HuH-7.5 (cell line): ENCODE data around the gene SRC.

Source experiments
- DNase-seq: peaks from one replicate; pipeline ENCODE4 v3.0.0; 2011; ENCODE audit warnings: low spot score

Gene SRC

DNA sequence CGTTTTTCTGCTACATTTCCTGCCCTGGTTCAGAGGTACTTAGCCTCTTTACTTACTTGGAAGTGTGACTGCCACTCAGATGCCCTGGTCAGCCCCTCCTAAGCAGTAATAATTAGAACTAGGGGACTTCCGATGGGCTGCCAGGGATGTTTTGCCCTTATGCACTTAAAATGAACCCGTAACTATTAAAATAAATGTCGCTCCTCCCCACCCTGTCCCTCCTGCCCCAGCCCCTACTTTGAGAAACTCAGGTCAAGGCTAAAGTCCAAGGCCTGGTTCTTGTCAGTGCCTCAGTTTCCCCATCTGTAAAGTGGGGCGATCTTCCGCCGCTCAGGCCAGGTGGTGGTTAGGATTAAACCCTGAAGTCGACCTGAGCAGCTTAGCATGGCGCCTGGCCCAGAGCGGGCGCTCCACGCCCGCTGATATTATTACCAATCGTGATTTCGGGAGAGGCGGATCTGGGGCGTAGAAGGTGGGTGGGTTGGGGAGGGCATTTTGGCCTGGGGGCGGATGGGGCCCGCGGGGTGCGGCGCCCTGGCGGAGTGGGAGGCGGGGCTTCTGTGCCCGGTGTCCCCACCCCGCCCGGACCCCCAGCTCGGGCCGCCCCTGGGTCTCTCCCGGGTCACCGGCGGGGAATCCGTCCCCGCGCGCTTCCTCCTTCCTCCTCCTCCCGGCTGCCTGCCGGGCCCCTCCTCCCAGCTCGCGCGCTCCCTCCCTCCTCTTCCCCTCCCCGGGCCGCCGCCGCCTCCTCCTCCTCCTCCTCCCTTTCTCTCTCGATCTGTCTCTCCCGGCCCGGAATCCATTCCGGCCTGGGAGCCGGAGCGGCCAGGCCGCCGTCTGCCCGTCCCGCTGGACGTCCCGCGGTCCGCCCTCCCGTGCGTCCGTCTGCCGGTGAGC is at the start of gene SRC:
SRC (plus strand) TSS at position 802 of the 897 bp plus-strand sequence. CDS start 38,014 bp downstream, outside the sequence.
- peak; percentile 77 for DNase-seq

DNA sequence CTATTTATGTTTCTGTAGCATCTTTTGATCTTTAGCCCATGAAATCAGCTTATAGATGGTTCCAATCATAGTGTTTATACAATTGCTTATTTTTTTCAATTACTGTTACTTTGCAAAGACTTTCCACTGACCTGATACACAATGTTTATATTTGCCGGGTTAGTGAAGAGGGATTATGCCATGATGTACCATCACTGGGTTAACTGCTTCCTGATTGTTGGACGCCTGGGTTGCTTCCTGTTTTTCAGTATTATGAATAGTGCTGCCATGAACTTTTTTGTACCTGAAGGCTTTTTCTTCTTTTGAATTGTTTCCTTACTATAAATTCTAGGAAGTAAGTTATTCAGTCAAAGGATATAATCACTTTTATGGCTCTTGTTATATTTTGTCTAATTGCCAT is 49.6 kb upstream of the SRC start:
- no peak for DNase-seq

DNA sequence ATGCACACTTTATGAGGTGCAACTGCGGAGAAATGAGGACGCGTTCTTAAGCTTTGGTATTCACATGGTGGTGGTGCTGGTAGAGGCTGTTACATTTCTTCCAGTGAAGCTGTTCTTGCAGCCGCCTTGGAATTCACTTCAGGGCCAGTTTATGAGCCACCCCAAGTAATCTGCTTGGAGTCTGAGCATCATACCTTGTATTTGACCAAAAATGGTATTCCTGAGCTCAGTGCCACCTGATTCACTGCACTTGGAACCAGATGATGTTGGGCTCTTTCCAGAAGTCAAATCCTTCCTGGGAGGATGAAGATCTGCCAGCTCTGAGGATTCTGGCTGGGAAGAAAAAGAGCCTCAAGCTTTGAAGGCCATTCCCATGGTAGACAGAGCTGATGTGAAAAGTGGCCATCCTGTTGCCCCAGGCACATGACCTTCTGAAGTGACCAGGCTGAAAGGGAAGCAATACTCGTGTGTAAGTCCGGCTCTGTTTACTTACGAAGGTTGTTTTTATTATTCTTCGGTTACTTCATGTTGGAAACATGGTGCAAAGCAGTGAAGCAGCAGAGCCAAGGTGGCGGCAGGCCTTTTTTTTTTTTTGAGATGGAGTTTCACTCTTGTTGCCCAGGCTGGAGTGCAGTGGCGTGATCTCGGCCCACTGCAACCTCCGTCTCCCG is 48.7 kb upstream of the SRC start:
- DNase-seq, result no peak

DNA sequence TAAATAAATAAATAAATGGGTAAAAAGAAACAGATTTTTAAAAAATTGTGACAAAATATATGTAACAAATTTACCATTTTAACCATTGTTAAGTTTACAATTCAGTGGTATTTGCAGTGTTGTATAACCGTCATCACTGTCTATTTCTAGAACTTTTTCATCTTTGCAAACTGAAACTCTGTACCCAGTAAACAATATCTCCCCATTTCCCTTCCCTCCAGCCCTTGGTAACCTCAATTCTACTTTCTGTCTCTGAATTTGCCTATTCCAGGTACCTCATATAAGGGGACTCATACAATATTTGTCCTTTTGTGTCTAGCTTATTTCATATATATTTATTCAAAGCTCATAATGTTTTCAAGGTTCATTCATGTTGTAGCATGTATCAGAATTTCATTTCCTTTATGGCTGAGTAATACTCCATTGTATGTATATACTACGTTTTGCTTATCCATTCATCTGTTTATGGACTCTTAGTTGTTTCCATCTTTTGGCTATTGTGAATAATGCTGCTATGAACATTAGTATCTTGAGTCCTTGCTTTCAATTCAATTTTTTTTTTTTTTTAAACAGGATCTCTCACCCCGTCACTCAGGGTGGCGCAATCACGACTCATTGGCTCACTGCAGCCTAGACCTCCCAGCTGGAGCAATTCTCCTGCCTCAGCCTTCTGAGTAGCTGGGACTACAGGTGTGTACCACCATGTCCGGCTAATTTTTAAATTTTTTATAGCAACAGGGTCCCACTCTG is 47.6 kb upstream of the SRC start:
- no peak for DNase-seq

DNA sequence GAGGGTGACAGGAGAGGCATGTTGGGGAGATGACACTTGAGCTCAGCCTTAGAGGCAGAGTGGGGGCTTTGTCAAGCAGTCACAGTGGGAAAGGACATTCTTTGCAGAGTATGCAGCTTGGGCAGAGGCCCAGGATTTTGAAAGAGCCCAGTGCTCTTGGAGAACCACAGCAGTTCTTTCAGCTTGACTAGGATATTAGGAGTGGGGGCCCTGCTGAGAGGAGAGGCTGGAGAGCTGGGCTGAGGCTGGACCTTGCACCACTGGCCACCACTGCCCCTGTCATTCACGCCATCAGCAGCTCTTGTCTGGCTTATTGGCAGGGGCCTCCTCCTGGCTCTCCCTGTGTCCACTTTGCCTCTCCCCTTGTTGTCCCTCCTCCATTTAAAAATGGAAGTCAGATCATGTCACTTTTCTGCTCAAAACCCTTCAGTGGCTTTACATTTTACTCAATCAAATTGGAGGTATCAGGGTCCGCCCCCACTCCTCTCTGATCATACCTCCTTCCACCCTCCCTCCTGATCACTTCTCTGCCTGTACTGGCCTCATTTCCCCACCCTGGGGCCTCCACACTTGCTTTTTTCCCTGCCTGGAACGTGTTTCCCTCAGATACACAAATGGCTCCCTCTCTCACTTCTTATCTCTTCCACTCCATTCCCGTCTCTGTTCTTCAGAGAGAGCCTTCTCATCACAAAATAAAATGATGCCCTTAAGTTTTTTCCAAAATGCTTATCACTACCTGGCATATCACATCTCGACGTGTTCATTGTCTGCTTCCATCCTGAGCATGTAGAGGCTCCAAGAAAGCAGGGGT is 46.0 kb upstream of the SRC start:
- DNase-seq, result no peak

DNA sequence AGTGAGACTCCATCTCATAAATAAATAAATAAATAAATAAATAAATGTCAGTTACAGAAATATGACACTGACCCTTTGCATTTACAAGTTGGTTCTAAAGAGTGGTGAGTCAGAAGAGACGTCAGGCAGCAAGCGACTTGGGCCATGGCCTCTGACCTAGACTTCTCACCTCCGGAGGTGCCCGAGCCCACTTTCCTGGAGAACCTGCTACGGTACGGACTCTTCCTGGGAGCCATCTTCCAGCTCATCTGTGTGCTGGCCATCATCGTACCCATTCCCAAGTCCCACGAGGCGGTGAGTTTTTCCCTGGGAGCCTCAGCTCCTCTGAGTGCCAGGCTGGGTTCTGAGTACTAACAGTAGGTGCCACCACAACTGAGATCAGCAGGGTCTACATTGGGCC is 44.8 kb upstream of the SRC start:
- DNase-seq, result no peak

DNA sequence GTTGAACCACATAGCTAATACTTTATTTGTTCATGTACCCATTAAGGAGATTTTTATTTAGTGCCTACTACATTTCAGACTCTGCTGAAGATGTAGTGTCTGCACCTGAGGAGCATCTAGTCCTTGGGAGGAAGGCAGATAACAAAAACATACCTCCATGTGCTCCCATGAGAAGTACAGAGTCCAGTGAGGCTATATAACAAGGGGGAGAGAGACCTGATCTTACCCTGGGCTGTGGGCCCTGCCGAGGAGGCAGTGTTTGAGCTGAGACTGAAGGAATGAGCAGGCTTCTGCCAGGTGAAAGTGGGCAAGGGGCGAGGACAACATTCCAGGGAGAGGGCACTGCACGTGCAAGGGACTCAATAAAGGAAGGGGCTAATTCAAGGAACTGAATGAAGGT is 44.4 kb upstream of the SRC start:
- no peak for DNase-seq

DNA sequence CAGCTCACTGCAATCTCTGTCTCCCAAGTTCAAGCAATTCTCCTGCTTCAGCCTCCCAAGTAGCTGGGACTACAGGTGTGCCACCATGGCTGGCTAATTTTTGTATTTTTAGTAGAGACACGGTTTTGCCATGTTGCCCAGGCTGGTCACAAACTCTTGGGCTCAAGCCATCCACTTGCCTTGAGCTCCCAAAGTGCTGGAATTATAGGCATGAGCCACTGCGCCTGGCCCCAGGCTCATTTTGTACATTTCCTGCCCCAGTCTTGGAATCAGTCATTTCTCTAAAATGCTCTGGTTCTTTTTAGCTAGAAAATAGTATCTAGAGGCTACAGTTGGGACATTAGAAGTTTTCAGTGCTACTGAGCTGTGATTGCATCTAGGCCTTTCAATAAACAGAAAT is 43.0 kb upstream of the SRC start:
- no peak for DNase-seq

DNA sequence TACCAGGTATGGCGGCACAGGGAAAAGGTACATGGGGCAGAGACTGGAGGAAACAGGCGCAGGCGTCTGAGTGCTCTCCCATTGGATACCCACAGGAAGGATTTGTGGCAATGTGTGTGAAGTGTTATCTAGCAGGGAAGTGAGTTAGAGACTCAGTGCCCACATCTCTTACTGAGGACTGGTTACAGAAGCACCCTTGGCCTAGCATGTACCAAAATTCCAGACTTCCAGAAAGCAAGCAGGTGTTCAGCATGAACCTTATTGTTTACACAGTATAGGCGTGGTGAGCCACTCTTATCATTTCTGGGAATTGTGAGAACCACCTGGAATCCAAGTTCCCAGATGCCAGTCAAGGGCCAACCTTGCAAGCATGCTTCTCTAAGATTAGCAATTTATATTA is 42.3 kb upstream of the SRC start:
- DNase-seq, result no peak

DNA sequence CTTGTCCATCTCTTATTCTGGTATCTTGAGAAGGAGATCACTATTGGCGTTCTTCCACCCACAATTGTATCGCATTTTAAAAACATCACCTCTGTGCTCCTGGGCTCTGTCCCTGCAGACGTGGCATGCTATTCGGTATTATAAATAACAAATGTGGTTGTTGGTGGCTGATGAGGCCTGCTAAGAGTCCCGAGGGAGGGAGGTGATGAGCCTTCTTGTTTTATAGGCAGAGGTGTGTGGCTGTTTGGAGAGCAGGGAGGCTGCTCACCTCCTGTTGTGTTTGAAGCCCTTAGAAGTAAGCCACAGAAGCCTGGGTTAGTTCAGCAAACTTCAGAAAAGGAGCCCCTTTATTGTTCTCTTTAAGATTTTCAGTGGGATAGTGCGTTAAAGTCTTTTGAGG is 40.9 kb upstream of the SRC start:
- no peak for DNase-seq

DNA sequence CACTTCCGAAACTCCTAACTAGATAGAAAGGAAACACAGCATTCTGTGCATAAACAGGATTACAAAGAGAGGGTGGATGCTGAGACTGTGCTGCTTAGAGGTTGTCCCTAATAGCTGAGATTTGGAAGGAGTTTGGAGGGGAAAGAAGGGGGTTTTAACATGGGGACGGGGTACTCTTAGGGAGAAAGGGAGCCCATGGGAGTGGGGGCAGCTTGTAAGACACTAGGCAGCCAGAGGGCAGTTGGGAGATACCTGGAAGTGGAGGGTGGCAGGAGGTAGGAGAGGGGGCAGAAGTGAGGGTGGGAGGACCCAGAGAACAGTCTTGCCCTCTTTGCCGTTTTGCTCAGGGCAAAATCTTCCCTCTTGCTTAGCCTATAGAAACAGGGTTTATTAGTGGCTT is 40.1 kb upstream of the SRC start:
- no peak for DNase-seq

DNA sequence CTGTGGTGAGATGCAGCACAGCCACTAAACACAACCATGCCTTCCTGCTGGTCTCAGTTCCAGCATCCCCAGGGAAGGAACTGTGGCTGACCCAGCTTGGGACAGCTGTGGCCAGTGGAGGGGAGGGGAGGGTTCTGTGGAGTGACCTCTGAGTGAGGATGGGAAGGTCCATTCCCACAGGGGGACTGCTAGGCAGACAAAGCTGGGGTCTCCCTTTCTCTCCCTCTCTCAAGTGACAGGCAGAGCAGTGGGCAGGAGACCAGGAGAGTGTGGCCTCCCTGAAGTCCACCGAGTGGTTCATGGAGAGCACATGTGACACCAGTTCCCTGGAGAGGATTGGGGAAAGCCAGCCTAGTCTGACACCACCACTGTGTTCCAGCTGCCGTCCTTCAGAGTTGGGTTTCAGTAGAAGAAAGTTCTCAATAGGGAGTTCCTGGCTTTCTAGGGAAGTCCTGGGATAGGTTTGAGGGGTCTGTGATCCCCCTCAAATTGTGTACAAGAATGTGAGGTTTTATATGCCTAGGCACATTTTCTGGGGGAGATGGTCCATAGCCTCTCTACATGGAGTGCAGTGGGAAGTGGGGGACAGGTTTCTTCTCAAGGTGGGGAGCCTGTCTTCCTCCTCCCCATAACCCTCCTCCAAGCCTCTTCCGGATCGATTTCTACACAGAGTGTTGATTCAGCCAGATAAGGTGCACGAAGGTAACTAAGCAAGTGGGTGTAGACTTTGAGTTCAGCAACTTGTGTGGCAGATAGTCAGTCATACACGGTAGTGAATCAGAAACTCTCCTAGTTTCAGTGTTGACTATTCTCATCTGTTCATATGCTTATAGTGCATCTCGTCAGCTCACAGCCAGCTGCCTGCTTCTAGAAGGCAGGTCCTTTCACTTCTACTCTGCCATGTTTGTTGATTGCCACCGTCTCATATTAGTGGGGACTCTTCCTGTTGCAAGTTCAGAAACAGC is 37.6 kb upstream of the SRC start:
- DNase-seq, result no peak

DNA sequence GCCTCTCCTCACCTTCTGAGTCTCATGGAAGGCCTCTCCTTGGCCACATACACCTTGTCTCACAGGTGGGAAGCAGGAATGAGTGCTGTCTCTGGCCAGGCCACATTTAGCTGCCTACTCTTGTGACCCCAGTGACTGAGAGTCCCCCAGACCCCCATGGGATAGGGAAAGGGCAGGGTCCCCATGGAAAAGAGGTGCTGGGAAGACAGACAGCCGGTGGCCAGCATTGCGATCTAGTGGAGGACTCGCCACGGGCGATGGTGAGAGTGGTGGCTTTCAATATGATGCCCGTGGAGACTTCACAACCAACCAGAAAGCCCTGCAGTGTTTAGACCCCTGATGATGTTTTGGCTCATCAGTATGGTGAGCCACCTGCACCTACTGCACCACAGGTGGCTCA is 36.6 kb upstream of the SRC start:
- DNase-seq, result no peak

DNA sequence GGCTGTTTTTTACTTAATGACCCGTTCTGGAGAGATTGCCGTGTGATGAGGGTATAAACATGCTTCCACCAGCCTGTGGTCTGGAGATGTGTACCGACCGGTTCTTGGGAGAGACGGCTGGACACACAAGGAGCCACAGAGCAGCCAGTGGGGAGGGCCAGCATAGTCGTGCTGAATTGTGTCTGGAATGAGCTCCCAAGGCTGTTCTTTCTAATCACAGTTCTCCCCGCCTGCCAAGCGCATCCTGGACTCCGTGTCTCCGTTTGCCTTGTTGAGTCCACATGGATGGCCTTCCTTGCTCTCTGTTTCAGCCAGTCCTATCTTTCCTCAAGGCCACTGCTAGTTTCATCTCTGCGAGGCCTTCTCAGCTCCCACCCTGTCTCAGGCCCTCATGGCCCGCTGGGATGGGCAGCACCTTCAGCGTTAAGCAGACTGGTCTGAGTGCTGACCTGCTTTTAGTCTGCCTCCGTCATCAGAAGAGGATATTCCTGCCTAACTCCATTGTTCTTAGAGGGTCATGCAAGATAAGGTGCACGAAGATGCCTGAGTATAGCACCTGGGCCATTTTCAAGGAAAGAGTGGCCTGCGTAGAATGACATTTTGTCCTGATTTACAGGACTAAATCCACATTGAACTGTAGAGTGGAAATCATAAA is 35.9 kb upstream of the SRC start:
- no peak for DNase-seq

DNA sequence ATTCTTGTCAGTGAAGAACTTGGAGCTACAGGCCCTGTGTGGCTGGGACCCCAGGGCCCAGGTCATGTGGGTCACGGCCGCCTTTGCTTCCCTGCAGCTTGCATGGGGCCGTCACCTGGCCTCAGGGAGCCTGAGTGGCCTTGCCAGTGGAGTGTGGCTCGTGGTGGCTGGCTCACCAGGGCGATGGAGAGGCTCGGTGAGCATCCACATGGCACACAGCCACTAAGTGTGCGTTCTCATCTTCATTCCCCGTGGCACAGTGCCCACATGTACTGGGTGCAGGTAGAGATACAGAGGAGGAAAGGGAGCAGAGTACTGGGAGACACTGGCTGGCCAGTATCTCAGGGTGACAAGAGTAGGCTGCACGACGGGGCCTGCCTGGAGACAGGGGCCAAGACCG is 35.0 kb upstream of the SRC start:
- DNase-seq, result no peak

DNA sequence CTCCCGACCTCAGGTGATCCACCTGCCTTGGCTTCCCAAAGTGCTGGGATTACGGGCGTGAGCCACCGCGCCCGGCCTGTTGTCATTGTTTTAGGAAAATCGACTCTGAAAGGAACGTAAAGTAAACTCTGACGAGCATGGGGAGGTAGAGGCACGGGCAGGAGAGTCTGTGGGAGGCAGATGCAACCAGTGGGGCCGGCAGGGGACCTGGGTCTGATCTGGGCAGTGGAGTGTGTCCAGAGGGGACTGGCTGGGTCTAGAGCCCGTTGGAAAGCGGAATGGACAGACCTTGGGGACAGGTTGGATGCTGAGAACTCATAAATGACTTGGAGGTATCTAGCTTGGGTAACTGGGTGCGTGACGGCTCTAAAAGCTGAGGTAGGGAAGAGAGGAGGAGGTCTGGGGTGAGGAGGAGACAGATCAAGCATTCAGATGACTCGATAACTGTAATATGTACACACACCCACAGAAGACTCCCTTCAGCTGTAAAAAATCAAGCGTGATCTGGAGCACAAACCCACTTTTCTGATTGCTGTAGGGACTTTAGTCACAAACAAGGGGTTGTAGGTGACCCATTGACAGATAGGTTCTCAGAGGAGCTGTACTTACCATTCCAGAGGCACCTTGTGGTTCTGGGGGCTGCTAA is 34.1 kb upstream of the SRC start:
- no peak for DNase-seq

DNA sequence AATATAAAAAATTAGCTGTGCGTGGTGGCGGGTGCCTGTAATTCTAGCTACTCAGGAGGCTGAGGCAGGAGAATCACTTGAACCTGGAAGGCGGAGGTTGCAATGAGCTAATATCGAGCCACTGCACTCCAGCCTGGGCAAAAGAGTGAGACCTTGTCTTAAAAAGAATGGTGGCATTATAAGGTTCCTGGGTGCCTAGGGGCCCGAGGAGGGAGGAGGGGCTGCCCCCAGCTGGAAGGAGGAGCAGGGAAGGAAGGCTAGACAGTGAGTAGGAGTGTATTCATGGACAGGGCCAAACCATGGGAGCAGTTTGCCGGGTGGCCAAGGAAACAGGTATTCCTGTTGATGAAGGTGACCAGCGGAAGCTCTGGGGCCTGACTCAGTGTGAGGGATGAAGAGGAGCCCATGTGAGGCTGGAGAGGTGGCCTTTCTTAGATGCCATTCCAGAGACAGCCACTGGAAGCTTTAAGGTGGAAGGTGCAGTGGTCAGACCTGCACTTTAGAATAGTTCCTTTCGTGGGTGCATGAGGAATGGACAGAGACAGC is 32.3 kb upstream of the SRC start:
- DNase-seq, result no peak

DNA sequence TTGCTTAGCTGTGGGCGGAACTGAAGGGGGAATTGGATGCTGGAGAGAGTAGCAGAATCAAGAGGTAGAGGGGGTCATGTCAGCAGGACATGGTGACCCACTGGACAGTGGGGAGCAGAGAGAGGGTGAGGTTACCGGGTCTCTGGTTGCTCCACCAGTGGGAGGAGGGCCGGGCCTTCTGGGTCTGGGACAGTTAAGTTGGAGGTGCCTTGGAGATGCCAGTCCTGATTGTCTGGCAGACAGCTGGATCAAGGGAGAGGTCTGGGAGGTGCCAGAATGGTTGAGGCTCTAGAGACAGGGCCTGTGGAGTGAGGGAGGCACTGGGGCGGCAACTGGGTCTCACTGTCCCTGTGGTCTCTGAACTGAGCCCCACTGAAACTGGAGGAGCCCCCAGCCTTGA is 31.8 kb upstream of the SRC start:
- DNase-seq, result no peak

DNA sequence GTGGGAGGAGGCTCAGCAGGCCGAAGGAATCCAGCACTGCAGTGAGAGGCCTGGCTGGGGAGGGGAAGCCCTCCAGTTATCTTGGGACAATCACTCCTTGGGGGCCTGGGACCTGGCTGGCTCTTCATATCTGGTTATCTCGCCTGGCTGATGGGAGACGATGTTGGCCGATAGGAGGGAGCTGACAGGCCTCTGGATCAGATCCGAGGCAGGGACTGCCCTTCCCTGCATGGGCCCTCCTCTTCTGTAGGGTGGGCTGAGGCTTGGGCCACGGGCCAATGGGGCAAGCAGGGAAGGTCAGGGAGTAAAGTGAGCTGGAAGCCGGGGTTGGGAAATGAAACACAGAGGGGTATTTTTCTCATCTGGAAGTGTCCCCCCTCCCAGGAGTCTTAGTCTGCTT is 31.3 kb upstream of the SRC start:
- DNase-seq, result no peak
